ENCODE measurements around the gene XG.
A peak's percentile ranks its signal among the peaks of the same experiment; 100 is the strongest.
"Not testable (repeated sequence)": the region's sequence is repeated elsewhere in the genome, so short reads cannot be mapped to it uniquely, and the experiment has no call there.

The XG gene, protein sequence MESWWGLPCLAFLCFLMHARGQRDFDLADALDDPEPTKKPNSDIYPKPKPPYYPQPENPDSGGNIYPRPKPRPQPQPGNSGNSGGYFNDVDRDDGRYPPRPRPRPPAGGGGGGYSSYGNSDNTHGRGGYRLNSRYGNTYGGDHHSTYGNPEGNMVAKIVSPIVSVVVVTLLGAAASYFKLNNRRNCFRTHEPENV

DNA sequence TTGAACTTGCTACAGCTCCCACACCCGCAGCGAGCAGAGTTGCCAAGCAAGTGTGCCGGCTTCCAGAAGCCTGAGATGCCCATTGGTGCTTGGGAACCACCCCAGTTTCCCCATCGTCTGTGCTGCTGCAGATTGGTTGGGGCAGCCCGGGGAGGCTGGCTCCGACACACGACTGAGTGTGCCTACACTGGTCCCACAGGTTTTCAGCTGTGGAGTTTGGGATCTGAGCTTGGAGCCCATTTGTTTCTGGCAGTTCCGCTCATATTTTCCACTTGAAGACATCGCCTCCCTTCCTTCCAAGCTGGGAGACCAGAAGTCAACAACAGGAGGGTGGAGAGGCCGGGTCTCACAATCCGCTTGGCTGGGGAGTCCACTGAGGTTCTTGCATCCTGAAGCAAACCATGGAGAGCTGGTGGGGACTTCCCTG lies at the start of gene XG:
TSS of gene XG (plus strand) at position 167 of the 427 bp plus-strand sequence. CDS start at position 402, 235 bp downstream.
- not testable (repeated sequence) for H3K36me3 Mint-ChIP-seq (ENCODE audit: low read depth); H3K27ac Mint-ChIP-seq; H3K4me1 Mint-ChIP-seq; H3K4me3 Mint-ChIP-seq; H3K27me3 Mint-ChIP-seq (ENCODE audit: low read depth); H3K9me3 Mint-ChIP-seq

DNA sequence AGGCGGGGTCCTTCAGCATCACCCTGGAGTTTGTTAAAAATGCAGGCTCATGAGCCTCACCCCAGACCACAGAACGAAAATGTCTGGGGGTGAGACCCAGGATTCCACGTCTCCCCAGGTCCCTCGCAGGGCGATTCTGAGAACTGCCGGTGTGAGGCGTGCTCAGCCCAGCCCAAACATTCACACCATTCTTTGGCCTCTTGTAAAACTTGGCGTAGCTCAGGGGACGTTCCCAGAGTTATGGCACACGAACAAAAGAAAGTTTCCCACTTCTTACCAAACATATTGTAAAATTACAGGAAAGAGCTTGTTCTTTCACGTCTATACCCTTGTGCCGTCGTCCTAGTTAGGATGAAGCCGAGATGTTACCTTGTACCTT lies 47.9 kb upstream of the XG start:
- Mint-ChIP-seq H3K27me3 (ENCODE audit: low read depth) (no peaks in the 10 kb centered on the region), H3K36me3 (ENCODE audit: low read depth) (peaks cover 21% of the 10 kb centered on the region), H3K4me3 (no peak overlapping the region), H3K9me3 (no peaks in the 10 kb centered on the region), H3K4me1 (peaks cover 74% of the 10 kb centered on the region), H3K27ac (peak overlapping the region in 1 of 3 experiments; percentile 31)
- TF ChIP-seq, protein P1, sequence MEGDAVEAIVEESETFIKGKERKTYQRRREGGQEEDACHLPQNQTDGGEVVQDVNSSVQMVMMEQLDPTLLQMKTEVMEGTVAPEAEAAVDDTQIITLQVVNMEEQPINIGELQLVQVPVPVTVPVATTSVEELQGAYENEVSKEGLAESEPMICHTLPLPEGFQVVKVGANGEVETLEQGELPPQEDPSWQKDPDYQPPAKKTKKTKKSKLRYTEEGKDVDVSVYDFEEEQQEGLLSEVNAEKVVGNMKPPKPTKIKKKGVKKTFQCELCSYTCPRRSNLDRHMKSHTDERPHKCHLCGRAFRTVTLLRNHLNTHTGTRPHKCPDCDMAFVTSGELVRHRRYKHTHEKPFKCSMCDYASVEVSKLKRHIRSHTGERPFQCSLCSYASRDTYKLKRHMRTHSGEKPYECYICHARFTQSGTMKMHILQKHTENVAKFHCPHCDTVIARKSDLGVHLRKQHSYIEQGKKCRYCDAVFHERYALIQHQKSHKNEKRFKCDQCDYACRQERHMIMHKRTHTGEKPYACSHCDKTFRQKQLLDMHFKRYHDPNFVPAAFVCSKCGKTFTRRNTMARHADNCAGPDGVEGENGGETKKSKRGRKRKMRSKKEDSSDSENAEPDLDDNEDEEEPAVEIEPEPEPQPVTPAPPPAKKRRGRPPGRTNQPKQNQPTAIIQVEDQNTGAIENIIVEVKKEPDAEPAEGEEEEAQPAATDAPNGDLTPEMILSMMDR (IDR thresholded peaks at IDR 0.05; ENCODE audit: unreplicated experiment in 3 of 3): no peak

DNA sequence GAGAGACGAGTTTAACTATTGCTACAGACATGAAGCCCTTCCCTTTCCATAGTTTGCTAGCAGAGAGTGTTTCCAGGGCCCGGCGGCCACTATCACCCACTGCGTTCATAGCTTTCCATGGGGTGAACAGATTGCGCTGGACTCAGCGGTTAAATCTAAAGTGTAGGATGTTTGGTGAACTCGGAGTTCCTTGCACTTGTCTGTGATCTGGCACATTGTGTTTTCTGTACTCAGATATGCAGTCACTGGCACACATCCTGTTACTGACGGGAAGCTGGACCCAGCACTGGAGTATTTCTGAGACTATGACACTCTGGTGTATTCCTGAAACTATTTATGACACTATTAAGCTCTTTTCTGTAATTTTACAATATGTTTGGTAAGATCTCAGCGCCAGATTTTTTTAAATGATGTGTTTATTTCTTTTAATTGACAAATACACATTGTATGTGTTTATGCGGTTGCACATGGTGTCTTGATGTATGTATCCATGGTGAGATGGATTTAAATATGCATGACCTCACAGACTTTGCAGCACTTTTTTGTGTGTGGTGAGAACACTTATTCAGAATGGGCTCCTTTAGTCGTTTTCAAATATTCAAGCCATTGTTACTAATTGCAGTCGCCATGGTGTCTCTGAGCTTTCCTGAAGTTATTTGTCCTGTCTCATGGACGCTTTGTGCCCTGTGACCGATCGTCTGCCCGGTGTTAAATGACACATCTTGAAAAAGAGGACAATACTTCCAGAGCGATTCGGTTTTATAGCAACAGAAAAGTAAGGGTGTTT lies 46.6 kb upstream of the XG start:
- Mint-ChIP-seq H3K4me1 (peaks cover 77% of the 10 kb centered on the region), H3K36me3 (ENCODE audit: low read depth) (peaks cover 12% of the 10 kb centered on the region), H3K27me3 (ENCODE audit: low read depth) (no peaks in the 10 kb centered on the region), H3K4me3 (no peak overlapping the region), H3K9me3 (no peaks in the 10 kb centered on the region), H3K27ac (peak overlapping the region in 1 of 3 experiments; percentile 18)
- TF ChIP-seq, protein P1 (IDR thresholded peaks at IDR 0.05; ENCODE audit: unreplicated experiment in 3 of 3): no peak

DNA sequence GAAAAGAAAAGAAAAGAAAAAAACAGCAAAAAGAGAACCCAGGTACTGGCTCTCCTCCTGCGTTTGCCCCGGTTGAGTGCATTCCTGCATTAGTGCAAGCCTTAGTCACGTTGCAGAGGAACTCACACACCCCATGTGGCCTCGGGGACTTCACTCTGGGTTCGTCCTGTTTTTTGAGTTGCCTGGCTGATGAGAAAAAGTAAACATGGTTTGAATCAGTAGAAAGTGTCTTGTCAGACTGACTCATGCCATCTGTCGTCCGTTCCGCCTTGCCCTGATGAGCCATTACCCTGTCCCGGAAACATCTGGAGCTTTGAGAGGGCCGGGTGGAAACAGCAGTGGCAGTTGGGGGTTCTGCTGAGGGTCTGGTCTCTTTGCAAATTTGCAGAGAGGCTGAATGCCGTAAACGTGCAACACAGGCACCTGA lies 44.5 kb upstream of the XG start:
- Mint-ChIP-seq H3K36me3 (ENCODE audit: low read depth) (peaks cover 6% of the 10 kb centered on the region), H3K9me3 (no peaks in the 10 kb centered on the region), H3K27ac (peak overlapping the region; percentile 60 to 81 (median 70)), H3K4me3 (peak overlapping the region; percentile 32 to 46 (median 43)), H3K27me3 (ENCODE audit: low read depth) (no peaks in the 10 kb centered on the region), H3K4me1 (peaks cover 62% of the 10 kb centered on the region)
- TF ChIP-seq, protein P1 (IDR thresholded peaks at IDR 0.05; ENCODE audit: unreplicated experiment in 3 of 3): no peak

DNA sequence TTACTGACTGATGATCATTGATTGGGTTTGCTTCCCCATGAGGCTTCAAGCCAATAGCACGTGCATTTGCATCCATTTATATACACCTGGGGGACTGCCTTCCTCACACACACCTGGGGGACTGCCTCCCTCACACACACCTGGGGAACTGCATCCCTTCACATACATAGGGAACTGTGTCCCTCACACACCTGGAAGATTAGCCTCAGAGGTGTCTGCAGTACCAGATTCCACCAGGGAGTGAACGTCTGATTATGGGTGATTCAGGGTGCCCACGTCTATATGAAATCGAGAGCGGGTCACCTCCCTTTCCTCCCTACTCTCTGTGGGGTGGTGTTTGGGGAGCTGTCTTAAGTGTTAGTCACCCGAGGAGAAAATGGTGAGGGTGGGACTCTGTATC lies 43.8 kb upstream of the XG start:
- Mint-ChIP-seq H3K36me3 (ENCODE audit: low read depth) (peaks cover 6% of the 10 kb centered on the region), H3K9me3 (no peaks in the 10 kb centered on the region), H3K27me3 (ENCODE audit: low read depth) (no peaks in the 10 kb centered on the region), H3K27ac (peak overlapping the region in 2 of 3 experiments; percentile 60 to 81), H3K4me1 (peaks cover 59% of the 10 kb centered on the region), H3K4me3 (no peak overlapping the region)
- TF ChIP-seq, protein P1 (IDR thresholded peaks at IDR 0.05; ENCODE audit: unreplicated experiment in 3 of 3): no peak

DNA sequence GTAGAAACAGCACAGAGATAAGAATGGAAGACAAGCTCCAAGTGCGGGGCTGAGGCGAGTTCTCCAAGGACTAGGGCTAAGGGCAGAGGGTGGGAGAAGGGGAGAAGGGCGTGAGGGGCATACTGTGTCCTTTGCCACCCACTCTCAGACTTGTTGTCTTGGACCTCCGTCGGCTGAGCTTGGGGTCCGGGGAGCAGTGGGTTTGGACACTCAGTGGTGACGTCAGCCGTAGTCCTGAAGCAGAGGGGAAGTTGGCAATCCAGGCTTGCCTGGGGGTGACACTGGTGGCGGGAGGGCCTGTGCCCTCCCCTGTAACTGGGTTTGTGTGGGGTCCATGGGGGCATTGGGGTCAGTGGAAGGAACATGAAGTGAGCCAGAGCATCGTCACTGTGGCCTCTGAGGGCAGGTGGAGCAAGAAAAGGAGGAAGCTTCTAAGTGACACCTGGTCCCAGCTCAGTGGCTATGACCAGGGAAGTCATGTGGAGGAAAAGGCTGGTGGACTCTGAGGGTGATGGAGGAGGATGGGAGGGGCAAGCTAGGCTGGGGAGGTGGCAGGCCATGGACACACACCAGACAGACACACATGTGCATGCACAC lies 43.1 kb upstream of the XG start:
- Mint-ChIP-seq H3K9me3 (no peaks in the 10 kb centered on the region), H3K36me3 (ENCODE audit: low read depth) (no peaks in the 10 kb centered on the region), H3K4me1 (peaks cover 52% of the 10 kb centered on the region), H3K27me3 (ENCODE audit: low read depth) (no peaks in the 10 kb centered on the region), H3K27ac (peak overlapping the region in 1 of 3 experiments; percentile 32), H3K4me3 (no peak overlapping the region)
- TF ChIP-seq, protein P1 (IDR thresholded peaks at IDR 0.05; ENCODE audit: unreplicated experiment in 3 of 3): no peak
